HG02981 (cell line): ENCODE measurements around the gene HIRIP3.
"Not testable (repeated sequence)": the region's sequence is repeated elsewhere in the genome, so short reads cannot be mapped to it uniquely, and the experiment has no call there.

Experiments
- ATAC-seq: cut with Tn5 transposase; IDR thresholded peaks from one replicate; pipeline ENCODE4 v1.9.1; 2021; ENCODE audit warnings: mild to moderate bottlenecking, moderate library complexity; ENCODE audit not compliant: unreplicated experiment

HIRIP3 gene

DNA sequence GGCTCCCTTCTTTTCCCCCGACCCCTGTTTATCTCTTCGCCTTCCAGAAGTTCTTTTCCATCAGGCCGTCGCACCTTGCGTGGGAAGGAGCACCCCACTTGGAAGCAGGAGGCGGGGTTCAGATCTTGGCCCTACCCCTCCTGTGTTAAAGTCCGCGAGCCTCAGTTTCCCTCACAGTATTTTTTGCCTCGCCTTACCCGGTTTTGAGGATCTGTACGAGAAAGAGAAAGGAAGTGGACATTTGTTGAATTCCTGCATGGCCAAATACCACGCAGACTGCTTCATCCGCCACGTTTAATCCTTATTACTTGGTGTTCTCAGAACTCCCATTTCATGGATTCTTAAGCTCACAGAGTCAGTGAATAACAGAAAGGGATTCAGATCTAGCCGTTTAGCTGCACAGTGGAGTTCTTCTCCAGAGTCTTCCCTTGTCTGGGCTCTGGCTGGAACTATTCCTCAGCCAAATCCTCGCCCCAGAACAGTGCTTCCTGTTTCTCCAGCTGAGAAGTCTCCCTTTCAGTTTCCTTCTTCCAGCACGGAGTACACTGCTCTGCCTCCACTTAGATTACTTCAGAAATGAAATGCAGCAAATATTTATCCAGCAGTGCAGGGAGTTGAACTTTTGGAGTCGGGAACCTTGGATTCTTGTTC lies 32.9 kb downstream of the HIRIP3 start:
- ATAC-seq: no peak

DNA sequence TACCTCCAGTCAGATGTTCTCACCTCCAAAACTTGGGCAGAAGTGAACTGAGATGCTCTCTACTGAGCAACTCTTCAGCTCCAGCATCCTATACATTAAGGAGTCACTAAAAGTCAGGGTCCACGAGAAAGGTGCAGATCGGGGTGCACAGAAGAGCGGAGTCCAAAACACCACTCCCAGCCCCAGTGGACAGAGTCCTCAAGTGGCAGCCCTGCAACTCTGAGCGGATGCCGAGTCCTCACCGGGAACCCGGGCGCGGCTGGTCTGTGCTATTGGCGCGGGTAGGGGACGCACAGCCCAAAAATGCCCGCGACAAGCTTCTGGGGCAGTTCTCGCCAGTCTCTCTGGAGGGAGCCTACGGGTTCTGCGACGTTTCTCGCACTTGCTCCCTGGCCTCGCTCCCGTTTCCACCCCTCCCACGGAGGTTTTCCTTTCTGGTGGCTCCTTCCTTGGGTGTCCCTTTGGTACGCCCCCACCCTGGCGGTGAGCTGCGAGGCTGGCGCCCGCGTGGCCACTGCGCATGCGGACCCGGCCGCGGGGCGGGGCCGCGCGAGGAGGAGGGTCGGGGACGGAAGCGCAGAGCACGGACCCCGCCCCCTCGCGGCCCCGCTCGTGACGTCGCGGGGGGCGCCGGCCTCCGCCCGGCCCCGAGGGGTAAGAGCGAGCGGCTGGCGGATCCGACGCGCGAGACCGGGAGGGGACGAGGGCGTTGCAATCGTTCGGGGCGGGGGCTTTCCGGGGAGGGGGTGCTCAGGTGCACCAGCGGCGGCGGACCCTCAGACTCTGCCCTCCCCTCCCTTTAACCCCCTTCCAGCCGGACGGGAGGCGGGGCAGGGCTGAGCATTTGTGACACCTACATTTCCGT lies 33.7 kb downstream of the HIRIP3 start, which contains the start of gene TMEM219:
Gene TMEM219 (plus strand): TSS at position 601 of the 865 bp plus-strand sequence. CDS start 1,065 bp downstream, outside the sequence.
- ATAC-seq: peak; percentile 82

DNA sequence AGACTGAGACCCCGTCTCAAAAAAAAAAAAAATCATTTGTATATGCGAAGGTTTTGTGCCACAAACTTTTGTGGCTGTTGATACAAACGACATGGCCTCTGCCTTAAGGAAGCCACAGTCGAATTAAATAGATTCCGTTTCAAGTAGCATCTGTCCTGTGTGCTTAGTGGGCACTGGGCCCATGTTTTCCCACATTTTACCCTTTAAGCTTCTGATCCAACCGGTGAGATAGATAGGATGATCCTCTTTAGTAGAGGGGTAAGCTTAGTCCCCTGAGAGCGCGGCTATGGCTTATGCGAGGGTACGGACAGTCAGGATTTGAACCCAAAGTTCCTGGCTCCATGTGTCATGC lies 34.3 kb downstream of the HIRIP3 start:
- ATAC-seq: no peak

DNA sequence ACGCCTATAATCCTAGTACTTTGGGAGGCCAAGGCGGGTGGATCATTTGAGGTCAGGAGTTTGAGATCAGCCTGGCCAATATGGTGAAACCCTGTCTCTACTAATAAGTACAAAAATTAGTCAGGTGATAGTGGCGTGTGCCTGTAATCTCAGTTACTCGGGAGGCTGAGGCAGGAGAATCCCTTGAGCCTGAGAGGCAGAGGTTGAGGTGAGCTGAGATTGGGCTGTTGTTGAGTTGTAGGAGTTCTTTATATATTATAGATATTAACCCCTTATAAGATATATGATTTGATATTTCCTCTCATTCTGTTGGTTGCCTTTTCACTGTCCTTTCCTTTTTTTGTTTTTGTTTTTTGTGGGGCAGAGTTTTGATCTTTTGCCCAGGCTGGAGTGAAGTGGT lies 35.6 kb downstream of the HIRIP3 start:
- ATAC-seq: not testable (repeated sequence)

DNA sequence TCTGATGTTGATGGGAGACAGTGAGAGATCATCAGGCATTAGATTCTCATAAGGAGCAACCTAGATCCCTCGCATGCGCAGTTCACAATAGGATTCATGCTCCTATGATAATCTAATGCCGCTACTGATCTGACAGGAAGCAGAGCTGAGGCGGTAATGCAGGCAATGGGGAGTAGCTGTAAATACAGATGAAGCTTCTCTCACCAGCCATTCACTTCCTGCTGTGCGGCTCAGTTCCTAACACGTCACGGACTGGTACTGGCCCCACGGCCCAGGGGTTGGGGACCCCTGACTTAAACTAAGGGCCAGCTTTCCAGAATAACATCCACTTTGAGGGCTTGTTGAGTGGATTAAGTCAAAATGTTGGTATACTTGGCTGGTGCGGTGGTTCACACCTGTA lies 36.1 kb downstream of the HIRIP3 start:
- ATAC-seq: no peak

DNA sequence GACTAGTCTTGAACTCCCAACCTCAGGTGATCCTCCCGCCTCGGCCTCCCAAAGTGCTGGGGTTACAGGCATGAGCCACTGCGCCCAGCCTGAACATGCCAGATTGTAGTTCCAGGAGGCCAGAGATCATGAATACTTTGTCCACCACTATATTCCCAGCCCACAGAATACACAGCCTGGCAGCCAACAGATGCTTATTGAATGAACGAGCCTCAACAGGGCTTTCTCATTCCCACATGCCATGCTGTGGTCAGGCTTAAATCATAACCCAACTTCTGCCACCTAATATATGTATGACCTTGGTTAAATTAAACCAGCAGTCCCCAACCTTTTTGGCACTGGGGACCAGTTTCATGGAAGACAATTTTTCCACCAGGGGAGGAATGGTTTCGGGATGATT lies 36.7 kb downstream of the HIRIP3 start:
- ATAC-seq: no peak

DNA sequence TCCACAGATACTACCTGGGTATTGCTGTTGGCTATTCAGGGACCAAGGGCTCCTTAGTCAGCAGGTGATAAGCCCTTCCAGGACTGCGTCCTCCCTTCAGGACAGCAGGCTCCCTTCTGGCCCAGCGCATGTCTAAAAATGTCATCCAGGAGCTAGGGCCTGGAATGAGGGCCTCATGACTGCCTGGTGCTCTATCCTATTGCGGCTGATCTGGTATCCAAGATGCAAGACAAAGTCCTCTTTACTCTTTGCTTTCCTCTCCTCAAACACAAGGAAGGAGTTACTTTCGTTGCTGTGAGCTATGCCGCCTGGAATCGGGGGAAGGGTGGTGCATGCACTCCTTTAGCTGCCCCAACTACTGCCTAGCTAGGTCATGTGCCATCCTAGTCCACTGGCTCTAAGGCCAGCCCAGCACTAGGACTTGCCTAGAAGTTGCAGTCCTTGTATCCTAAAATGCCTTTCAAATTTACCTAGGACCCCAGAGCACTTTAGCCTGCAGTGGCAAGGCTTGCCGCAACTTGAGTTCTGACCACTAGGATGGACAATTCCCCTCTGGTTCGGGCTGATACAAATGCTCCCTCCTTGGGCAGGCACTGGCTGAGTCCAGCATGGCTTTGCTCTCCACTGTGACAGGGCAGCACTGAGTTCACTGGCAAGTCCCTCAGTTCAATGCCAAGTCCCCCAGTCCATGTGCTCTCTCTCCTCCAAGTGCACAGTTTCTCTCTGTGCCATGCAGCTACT lies 43.6 kb downstream of the HIRIP3 start:
- ATAC-seq: no peak

DNA sequence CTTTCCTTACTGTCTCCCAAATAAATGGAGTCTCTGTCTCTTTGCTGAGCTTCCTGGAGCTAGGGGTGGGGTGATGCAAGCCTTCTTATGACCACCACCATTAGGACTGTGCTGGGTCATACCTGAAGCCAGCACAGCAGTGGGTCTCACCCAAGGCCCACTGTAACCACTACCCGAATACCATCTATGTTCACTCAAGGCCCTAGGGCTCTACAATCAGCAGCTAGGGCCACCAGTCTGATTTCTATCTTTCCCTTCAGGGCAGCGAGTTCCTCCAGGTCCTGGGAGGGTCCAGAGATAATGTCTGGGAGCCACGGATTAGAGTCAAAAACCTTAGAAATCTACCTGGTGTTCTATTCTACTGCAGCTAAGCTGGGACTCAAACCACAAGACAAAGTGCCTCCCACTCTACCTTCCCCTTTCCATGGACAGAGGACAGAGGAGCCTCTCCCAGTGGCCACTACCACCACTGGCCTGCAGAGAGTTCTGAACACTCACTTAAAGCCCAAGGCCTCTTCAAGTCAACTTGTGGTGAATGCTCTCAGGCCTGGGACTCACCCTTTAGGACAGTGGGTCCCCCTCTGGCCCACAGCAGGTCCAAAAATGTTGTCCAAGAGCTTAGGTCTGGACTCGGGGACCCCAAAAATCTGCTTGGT lies 44.5 kb downstream of the HIRIP3 start:
- no peak for ATAC-seq

DNA sequence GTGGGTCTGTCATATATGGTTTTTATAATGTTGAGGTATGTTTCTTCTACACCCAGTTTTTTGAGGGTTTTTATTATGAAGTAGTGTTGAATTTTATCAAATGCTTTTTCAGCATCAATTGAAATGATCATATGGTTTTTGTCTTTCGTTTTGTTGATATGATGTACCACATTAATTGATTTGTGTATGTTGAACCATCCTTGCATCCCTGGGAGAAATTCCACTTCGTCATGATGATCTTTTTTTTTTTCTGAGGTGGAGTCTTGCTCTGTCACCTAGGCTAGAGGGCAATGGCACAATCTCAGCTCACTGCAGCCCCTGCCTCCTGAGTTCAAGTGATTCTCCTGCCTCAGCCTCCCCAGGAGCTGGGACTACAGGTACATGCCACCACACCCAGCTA lies 47.5 kb downstream of the HIRIP3 start:
- ATAC-seq: no peak

DNA sequence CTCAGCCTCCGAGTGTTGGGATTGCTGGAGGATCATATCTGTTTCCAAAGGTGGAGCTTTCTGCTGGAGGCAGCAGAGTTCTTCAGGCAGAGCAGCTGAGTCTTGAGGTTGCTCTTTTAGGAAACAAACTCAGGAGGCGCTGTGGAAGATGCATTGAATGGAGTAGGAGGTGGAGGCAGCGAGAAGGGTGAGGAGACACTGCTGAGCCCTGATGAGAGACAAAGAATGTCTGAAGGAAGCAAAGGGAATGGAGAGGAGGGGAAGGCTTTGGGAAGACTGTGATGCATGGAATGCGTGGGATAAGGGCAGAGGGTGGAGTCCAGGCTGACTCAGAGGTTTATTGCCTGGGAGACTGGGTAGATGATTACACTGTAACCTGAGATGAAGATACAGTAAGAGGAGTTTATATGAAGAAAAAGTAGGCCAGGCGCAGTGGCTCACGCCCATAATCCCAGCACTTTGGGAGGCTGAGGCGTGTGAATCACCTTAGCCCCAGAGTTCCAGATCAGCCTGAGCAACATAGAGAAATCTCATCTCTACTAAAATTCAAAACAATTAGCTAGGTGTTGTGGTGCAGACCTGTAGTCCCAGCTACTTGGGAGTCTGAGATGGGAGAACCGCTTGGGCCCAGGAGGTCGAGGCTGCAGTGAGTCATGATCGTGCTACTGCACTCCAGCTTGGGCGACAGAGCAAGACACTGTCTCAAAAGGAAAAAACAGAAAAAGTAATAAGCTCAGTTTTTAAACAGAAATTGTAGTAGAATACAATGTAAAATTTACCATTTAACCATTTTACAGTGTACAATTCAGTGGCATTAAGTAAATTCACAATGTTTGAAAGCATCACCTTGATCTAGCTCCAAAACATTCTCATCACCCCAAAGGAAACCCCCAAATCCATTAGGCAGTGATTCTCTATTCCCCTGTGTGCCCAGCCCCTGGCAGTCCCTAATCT lies 51.3 kb downstream of the HIRIP3 start:
- no peak for ATAC-seq
